ENCODE results near the gene OXCT2.

DNA sequence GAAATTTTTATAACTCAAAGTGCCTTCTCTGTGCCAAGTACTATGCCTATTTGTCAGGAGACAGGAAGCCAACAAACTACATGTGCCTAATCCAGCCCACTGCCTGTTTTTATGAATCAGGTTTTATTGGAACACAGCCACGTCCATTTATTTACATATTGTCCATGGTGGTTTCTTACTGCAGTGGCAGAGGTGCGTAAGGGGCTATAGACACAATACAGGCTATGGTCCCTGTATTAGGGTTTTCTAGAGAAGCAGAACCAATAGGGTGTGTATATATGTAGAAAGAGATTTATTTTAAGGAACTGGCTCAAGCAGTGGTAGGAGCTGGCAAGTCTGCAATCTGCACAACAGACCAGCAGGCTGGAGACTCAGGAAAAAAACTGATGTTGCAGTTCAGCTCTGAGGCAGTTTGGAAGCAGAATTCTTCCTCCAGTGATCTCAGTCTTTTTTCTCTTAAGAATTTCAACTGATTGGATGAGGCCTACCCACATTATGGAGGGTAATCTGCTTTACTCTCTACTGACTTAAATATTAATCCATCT is 17.1 kb downstream of the OXCT2 start:
- TF ChIP-seq POLR2A (IDR thresholded peaks at IDR 0.05; ENCODE audit: low read length) (no peak), GATA1 (IDR thresholded peaks at IDR 0.05; ENCODE audit: low read depth, low read length) (no peak)

Data from erythroblast (primary cell).